PFSK-1 (cell line): Measurements from ENCODE around the gene RBM20.

Source experiments
- POLR2AphosphoS5 ChIP-seq: IDR thresholded peaks from 2 replicates; pipeline ENCODE4 v1.6.1; 2012; ENCODE audit warnings: low read depth, mild to moderate bottlenecking, control low read depth, low read length, moderate library complexity
- SIN3A ChIP-seq: IDR thresholded peaks from 2 replicates; pipeline ENCODE4 v1.6.1; 2012; ENCODE audit warnings: mild to moderate bottlenecking, low read length, moderate library complexity, borderline replicate concordance; ENCODE audit not compliant: insufficient read depth
- TAF1 ChIP-seq: IDR thresholded peaks from 2 replicates; pipeline ENCODE4 v1.6.1; 2012; ENCODE audit warnings: low read length, control low read depth, borderline replicate concordance; ENCODE audit not compliant: insufficient read depth

- TF ChIP-seq TAF1 (no peak), SIN3A (no peak), POLR2AphosphoS5 (no peak)
These were observed 190.6 kb downstream of the RBM20 start for GRCh38 chr10:110834629-110835301.
